Suprapubic skin (tissue), 4 donors: Measurements from ENCODE around the gene GAK. TPM values are rescaled to one million over a fixed set of nuclear protein-coding genes. Genes with fewer than 3 reads are reported as not detected.

ENCODE experiments used
- DNase-seq, 2 donors: peaks; one replicate each; pipeline ENCODE4 v3.0.0-alpha.2; 2019; ENCODE audit warnings: low spot score in 2 of 2
- H3K27ac ChIP-seq: fragments of 200-600 bp; sonication (generic); one replicate; pipeline ENCODE4 v1.5.1; 2019
- H3K27me3 ChIP-seq: fragments of 200-600 bp; sonication (generic); one replicate; pipeline ENCODE4 v1.5.1; 2019
- H3K36me3 ChIP-seq: fragments of 200-600 bp; sonication (generic); one replicate; pipeline ENCODE4 v1.5.1; 2019
- H3K4me1 ChIP-seq: fragments of 200-600 bp; sonication (generic); one replicate; pipeline ENCODE4 v1.5.1; 2019
- H3K4me3 ChIP-seq: fragments of 200-600 bp; sonication (generic); one replicate; pipeline ENCODE4 v1.5.1; 2019; ENCODE audit warnings: mild to moderate bottlenecking
- H3K9me3 ChIP-seq: fragments of 200-600 bp; sonication (generic); one replicate; pipeline ENCODE4 v1.5.1; 2019
- EP300 ChIP-seq: sonication (generic); formaldehyde crosslinking; IDR thresholded peaks from one replicate; pipeline ENCODE4 v1.6.1; 2017; ENCODE audit warnings: antibody characterized with exemption
- POLR2A ChIP-seq, 2 donors: fragments of 450-650 bp; IDR thresholded peaks; one replicate each; pipeline ENCODE4 v1.6.1; 2017; ENCODE audit warnings: antibody characterized with exemption in 2 of 2, mild to moderate bottlenecking in 2 of 2, moderate library complexity in 2 of 2
- POLR2AphosphoS5 ChIP-seq, 3 donors: sonication (generic); formaldehyde crosslinking; IDR thresholded peaks; one replicate each; pipeline ENCODE4 v1.6.1; 2017; ENCODE audit warnings: antibody characterized with exemption in 3 of 3
- WGBS: methylation state at CpG from one replicate; pipeline ENCODE4 v1.1.5; 2018; 5-methylcytosine and 5-hydroxymethylcytosine counted together
- total RNA-seq, 4 donors: library from RNA; depleted of rRNA; stranded (reverse); fragments of >200 nt; gene quantifications; one replicate each; pipeline ENCODE4 v1.1.0, GENCODE V29; 2016
- TF ChIP-seq, protein P1 (sequence below), 2 donors: fragments of 200-600 bp in 1 of 2; fragments of 450-650 bp in 1 of 2; sonication (generic) in 1 of 2; IDR thresholded peaks; one replicate each; pipeline ENCODE4 v1.5.1; 2016 to 2019; ENCODE audit warnings: antibody characterized with exemption in 2 of 2, mild to moderate bottlenecking in 1 of 2, moderate library complexity in 1 of 2

GAK gene
- total RNA-seq, 4 donors from 2014 or later = 108 to 166 (median 132) TPM

DNA sequence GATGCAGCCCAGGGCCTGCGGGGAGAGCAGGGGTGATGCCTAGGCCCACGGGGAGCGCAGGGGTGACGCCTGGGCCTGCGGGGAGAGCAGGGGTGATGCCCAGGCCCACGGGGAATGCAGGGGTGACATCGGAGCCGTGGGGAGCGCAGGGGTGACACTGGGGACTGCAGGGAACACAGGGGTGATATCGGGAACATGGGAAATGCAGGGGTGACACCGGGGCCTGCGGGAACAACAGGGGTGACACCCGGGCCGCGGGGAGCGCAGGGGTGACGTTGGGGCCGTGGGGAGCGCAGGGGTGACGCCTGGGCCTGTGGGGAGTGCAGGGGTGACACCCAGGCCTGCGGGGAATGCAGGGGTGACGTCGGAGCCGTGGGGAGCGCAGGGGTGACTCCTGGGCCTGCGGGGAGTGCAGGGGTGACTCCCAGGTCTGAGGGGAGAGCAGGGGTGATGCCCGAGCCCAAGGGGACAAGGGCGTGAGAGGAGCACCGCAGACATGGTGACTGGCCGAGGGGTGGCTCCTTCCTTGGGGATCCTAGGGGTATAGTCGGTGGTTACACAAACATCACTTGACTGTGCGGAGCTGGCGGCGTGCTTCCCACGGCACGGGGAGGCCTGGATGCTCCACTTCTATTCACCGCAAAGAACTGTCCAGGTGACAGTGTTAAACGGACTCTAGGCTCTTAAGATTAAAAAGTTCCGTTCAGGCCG lies 38.0 kb downstream of the GAK start:
- no peak overlapping the region for H3K4me3 ChIP-seq
- no peaks in the 10 kb centered on the region for H3K27me3 ChIP-seq
- DNase-seq = no peak
- H3K9me3 ChIP-seq = no peaks in the 10 kb centered on the region
- 87% methylated on average over 40 of the region's 40 CpGs for WGBS
- H3K36me3 ChIP-seq = peaks cover 93% of the 10 kb centered on the region
- H3K27ac ChIP-seq = no peak overlapping the region
- TF ChIP-seq POLR2A (IDR thresholded peaks at IDR 0.05) (no peak), POLR2AphosphoS5 (IDR thresholded peaks at IDR 0.05) (no peak), EP300 (no peak)
- TF ChIP-seq, protein P1, sequence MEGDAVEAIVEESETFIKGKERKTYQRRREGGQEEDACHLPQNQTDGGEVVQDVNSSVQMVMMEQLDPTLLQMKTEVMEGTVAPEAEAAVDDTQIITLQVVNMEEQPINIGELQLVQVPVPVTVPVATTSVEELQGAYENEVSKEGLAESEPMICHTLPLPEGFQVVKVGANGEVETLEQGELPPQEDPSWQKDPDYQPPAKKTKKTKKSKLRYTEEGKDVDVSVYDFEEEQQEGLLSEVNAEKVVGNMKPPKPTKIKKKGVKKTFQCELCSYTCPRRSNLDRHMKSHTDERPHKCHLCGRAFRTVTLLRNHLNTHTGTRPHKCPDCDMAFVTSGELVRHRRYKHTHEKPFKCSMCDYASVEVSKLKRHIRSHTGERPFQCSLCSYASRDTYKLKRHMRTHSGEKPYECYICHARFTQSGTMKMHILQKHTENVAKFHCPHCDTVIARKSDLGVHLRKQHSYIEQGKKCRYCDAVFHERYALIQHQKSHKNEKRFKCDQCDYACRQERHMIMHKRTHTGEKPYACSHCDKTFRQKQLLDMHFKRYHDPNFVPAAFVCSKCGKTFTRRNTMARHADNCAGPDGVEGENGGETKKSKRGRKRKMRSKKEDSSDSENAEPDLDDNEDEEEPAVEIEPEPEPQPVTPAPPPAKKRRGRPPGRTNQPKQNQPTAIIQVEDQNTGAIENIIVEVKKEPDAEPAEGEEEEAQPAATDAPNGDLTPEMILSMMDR (IDR thresholded peaks at IDR 0.05) = no peak
- H3K4me1 ChIP-seq = no peaks in the 10 kb centered on the region

DNA sequence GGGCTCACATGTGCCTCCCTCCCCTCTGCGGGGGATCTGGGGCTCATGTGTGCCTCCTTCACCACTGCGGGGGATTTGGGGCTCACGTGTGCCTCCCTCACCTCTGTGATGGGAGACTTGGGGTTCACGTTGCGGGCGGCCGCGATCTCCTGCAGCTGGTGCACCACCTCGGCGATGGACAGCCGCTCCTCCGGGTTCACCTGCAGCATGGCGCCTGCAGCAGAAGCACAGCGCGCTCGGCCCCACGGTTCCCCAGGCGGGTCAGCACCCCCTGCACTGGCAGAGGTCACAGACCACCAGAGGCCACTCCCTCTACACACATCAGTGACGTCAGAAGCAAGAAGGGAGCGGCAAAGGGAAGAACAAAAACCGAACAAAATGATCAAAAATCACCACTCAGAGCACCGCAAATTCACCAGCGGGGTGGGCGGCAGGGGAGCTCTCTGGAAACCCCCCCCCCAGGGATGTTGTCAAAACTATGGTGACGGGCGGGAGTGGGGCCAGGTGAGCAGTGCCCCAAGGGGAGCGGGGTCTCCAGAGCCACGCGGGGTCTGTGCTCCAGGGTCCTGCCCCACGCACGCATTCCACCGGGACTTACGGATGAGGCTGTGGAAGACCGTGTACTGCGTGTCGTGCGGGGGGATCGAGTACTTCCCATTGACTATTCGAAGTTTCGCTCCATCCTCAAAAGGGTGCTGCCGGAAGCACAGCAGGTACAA lies 38.7 kb downstream of the GAK start:
- H3K4me3 ChIP-seq = no peak overlapping the region
- H3K9me3 ChIP-seq = no peaks in the 10 kb centered on the region
- DNase-seq = no peak
- no peak overlapping the region for H3K27ac ChIP-seq
- no peaks in the 10 kb centered on the region for H3K4me1 ChIP-seq
- WGBS = 96% methylated on average over 36 of the region's 41 CpGs
- TF ChIP-seq POLR2A (IDR thresholded peaks at IDR 0.05) (no peak), POLR2AphosphoS5 (IDR thresholded peaks at IDR 0.05) (no peak), EP300 (no peak)
- TF ChIP-seq, protein P1 (IDR thresholded peaks at IDR 0.05) = no peak
- peaks cover 95% of the 10 kb centered on the region for H3K36me3 ChIP-seq
- no peaks in the 10 kb centered on the region for H3K27me3 ChIP-seq

DNA sequence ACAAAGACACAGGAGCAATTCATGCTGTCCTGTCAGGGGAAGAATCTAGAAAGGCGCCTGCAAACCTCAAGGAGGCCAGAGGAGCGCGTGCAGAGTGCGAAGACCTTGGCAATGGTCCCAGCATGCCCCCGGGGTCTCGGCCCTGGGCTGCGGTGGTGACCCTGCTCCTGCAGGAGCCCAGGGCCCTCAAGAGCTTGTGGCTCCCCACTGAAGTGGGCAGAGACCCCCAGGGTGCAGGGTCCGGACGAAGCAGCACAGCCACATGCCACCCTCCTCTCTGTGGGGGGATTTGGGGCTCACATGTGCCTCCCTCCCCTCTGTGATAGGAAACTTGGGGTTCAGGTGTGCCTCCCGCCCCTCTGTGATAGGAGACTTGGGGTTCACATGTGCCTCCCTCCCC lies 39.3 kb downstream of the GAK start:
- Histone ChIP-seq H3K27ac (no peak overlapping the region), H3K36me3 (peaks cover 95% of the 10 kb centered on the region), H3K4me3 (no peak overlapping the region), H3K27me3 (no peaks in the 10 kb centered on the region), H3K4me1 (no peaks in the 10 kb centered on the region), H3K9me3 (no peaks in the 10 kb centered on the region)
- WGBS = 100% methylated on average over 1 of the region's 10 CpGs
- TF ChIP-seq, protein P1 (IDR thresholded peaks at IDR 0.05) = no peak
- no peak for TF ChIP-seq POLR2A (IDR thresholded peaks at IDR 0.05)
- no peak for TF ChIP-seq EP300
- no peak for TF ChIP-seq POLR2AphosphoS5 (IDR thresholded peaks at IDR 0.05)
- DNase-seq = no peak

DNA sequence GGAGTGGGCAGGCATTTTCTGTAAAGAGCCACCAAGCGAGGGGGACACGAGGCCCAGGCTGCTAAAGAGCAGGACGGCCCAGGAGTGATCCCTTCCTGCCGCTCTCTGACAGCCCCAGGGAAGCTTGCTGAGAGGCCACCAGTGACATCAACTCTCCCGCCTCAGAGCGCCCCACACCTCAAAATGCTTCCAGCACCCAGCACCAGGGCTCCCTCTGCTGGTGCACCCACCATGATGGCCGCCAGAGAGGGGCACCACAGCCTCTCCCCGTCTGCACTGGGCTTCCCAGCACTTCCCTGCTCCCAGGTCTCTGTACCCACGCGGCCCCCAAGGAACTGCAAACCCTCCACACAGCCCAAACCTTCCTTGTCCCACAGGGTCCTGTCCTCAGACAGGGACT lies 40.4 kb downstream of the GAK start:
- Histone ChIP-seq H3K27ac (no peak overlapping the region), H3K36me3 (peaks cover 87% of the 10 kb centered on the region), H3K9me3 (no peaks in the 10 kb centered on the region), H3K4me1 (no peaks in the 10 kb centered on the region), H3K4me3 (no peak overlapping the region), H3K27me3 (no peaks in the 10 kb centered on the region)
- WGBS = 87% methylated on average over 4 of the region's 10 CpGs
- TF ChIP-seq POLR2A (IDR thresholded peaks at IDR 0.05) = no peak
- TF ChIP-seq EP300 = no peak
- TF ChIP-seq, protein P1 (IDR thresholded peaks at IDR 0.05) = no peak
- TF ChIP-seq POLR2AphosphoS5 (IDR thresholded peaks at IDR 0.05) = no peak
- no peak for DNase-seq

DNA sequence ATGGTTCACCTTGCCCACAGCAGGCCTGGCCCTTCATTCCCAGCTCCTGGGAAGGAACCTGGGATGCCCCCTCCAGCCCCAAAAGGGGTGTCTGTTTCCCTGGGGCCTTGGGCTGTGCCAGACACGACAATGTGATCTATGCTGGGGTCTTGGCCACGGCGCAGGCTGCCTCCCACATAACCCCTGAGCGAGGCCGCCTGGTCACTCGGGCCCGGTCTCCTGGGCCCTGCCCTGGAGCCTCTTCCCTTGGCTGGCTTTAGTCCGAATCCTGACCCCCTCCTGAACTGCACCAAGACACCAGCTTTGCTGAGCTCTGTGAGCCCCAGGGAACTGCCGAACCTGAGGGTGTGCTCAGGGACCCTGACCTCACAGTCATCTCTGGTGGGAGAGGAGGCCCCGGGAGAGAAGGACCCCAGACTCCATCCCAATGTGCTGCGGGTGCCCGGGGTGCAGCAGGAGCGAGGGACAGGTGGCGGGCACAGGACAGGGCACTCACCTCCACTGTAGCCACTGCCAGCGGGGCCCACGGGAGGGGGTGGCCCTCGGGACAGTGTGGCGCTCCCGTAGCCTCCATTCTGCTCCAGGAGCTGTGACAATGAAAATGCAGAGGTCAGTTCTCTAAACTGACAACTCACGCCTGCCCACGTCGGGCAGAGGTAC lies 42.0 kb downstream of the GAK start:
- Histone ChIP-seq H3K9me3 (no peaks in the 10 kb centered on the region), H3K4me1 (no peaks in the 10 kb centered on the region), H3K27me3 (no peaks in the 10 kb centered on the region), H3K36me3 (peaks cover 87% of the 10 kb centered on the region), H3K4me3 (no peak overlapping the region), H3K27ac (no peak overlapping the region)
- TF ChIP-seq POLR2A (IDR thresholded peaks at IDR 0.05) = no peak
- TF ChIP-seq EP300 = no peak
- TF ChIP-seq, protein P1 (IDR thresholded peaks at IDR 0.05) = no peak
- no peak for TF ChIP-seq POLR2AphosphoS5 (IDR thresholded peaks at IDR 0.05)
- WGBS = 83% methylated on average over 3 of the region's 22 CpGs
- DNase-seq = no peak
